ENCODE results near the gene NINJ1.

The NINJ1 gene

GRCh38 chr9:93134015-93134739, at the start of gene NINJ1:
Gene NINJ1 (minus strand): TSS chr9:93134251. CDS start chr9:93134217, 34 bp downstream.
- peak; percentile 18 for DNase-seq (ENCODE audit: low read depth)

GRCh38 chr9:93183131-93183662, 49.1 kb upstream of the NINJ1 start:
- no peak for DNase-seq (ENCODE audit: low read depth)

GRCh38 chr9:93182572-93182971, 48.5 kb upstream of the NINJ1 start:
- no peak for DNase-seq (ENCODE audit: low read depth)

- no peak for DNase-seq (ENCODE audit: low read depth)
These were observed 47.8 kb upstream of the NINJ1 start for GRCh38 chr9:93181672-93182435.

GRCh38 chr9:93180938-93181337, 46.9 kb upstream of the NINJ1 start:
- no peak for DNase-seq (ENCODE audit: low read depth)

GRCh38 chr9:93178851-93179786, 45.1 kb upstream of the NINJ1 start:
- DNase-seq (ENCODE audit: low read depth), result no peak

- no peak for DNase-seq (ENCODE audit: low read depth)
These were observed 43.6 kb upstream of the NINJ1 start for GRCh38 chr9:93177676-93178075.

GRCh38 chr9:93174976-93175375, 40.9 kb upstream of the NINJ1 start:
- no peak for DNase-seq (ENCODE audit: low read depth)

GRCh38 chr9:93173365-93174051, 39.5 kb upstream of the NINJ1 start:
- no peak for DNase-seq (ENCODE audit: low read depth)

GRCh38 chr9:93172666-93173364, 38.8 kb upstream of the NINJ1 start:
- DNase-seq (ENCODE audit: low read depth), result no peak

GRCh38 chr9:93171261-93171990, 37.4 kb upstream of the NINJ1 start:
- no peak for DNase-seq (ENCODE audit: low read depth)

GRCh38 chr9:93170571-93170970, 36.5 kb upstream of the NINJ1 start:
- no peak for DNase-seq (ENCODE audit: low read depth)

GRCh38 chr9:93169444-93169843, 35.4 kb upstream of the NINJ1 start:
- no peak for DNase-seq (ENCODE audit: low read depth)

- no peak for DNase-seq (ENCODE audit: low read depth)
These were observed 34.5 kb upstream of the NINJ1 start for GRCh38 chr9:93168581-93168980.

- no peak for DNase-seq (ENCODE audit: low read depth)
These were observed 33.8 kb upstream of the NINJ1 start for GRCh38 chr9:93167838-93168237.

GRCh38 chr9:93167185-93167584, 33.1 kb upstream of the NINJ1 start:
- DNase-seq (ENCODE audit: low read depth), result no peak

GRCh38 chr9:93166699-93167098, 32.6 kb upstream of the NINJ1 start:
- no peak for DNase-seq (ENCODE audit: low read depth)

GRCh38 chr9:93164085-93164484, 30.0 kb upstream of the NINJ1 start:
- DNase-seq (ENCODE audit: low read depth), result no peak

- no peak for DNase-seq (ENCODE audit: low read depth)
These were observed 27.9 kb upstream of the NINJ1 start for GRCh38 chr9:93161786-93162562.

All from HS-5 (cell line).